WTC11 (cell line): ENCODE data around the gene ZDHHC21. TPM values are rescaled to one million over a fixed set of nuclear protein-coding genes. Genes with fewer than 3 reads are reported as not detected.
A peak's percentile ranks its signal among the peaks of the same experiment; 100 is the strongest.

Source experiments
- ATAC-seq: fragments of 200-7000 bp; cut with Tn5 transposase; 2 replicates; pipeline ENCODE4 v1.10.0; 2021; ENCODE audit warnings: mild to moderate bottlenecking, moderate library complexity
- CTCF ChIA-PET: fragments of 300-600 bp; sonication (Branson Sonifier 250); formaldehyde crosslinking; loops from one replicate; lab custom pipeline; 2021; ENCODE audit warnings: antibody characterized with exemption; lab: Charles Lee
- POLR2A ChIA-PET: fragments of 350-600 bp; sonication (Branson Sonifier 250); formaldehyde crosslinking; loops from one replicate; lab custom pipeline; 2021; ENCODE audit warnings: antibody characterized with exemption; lab: Charles Lee
- DNase-seq: peaks from one replicate; pipeline ENCODE4 v3.0.0; 2021; ENCODE audit warnings: low spot score
- H3K27ac Mint-ChIP-seq: 2 replicates; pipeline ENCODE4 v1.8.0; 2021; ENCODE audit warnings: mixed read lengths
- H3K27me3 Mint-ChIP-seq: 2 replicates; pipeline ENCODE4 v1.8.0; 2021; ENCODE audit warnings: low read depth, mild to moderate bottlenecking, moderate library complexity, mixed read lengths
- H3K36me3 Mint-ChIP-seq: 2 replicates; pipeline ENCODE4 v1.8.0; 2021; ENCODE audit warnings: mixed read lengths
- H3K4me1 Mint-ChIP-seq: 2 replicates; pipeline ENCODE4 v1.8.0; 2022; ENCODE audit warnings: mixed read lengths
- H3K4me3 Mint-ChIP-seq: 2 replicates; pipeline ENCODE4 v1.8.0; 2021; ENCODE audit warnings: mild to moderate bottlenecking, moderate library complexity, mixed read lengths
- H3K9me3 Mint-ChIP-seq: 2 replicates; pipeline ENCODE4 v1.8.0; 2021; ENCODE audit warnings: mixed read lengths
- AR ChIP-seq: fragments of 250-450 bp; sonication (Bioruptor Pico); IDR thresholded peaks from 2 replicates; pipeline ENCODE4 v1.9.0; 2021; ENCODE audit warnings: mild to moderate bottlenecking
- ATF2 ChIP-seq: sonication (generic); formaldehyde crosslinking; IDR thresholded peaks from 2 replicates; pipeline ENCODE4 v1.8.1; 2022; ENCODE audit warnings: low read depth, missing genetic modification reagents, borderline replicate concordance
- E2F5 ChIP-seq: sonication (generic); formaldehyde crosslinking; IDR thresholded peaks from 2 replicates; pipeline ENCODE4 v1.8.1; 2022; ENCODE audit warnings: mild to moderate bottlenecking, moderate library complexity, missing genetic modification reagents
- ELF4 ChIP-seq: sonication (generic); formaldehyde crosslinking; IDR thresholded peaks from 2 replicates; pipeline ENCODE4 v1.8.1; 2022; ENCODE audit warnings: low read depth, mild to moderate bottlenecking, moderate library complexity, missing genetic modification reagents
- RELA ChIP-seq: sonication (generic); formaldehyde crosslinking; IDR thresholded peaks from 2 replicates; pipeline ENCODE4 v1.8.1; 2022; ENCODE audit warnings: missing genetic modification reagents, mild to moderate bottlenecking, borderline replicate concordance
- SMAD4 ChIP-seq: sonication (generic); formaldehyde crosslinking; IDR thresholded peaks from 2 replicates; pipeline ENCODE4 v1.8.0; 2022; ENCODE audit warnings: mild to moderate bottlenecking, missing genetic modification reagents
- ZNF396 ChIP-seq: fragments of 250-450 bp; sonication (Bioruptor Pico); IDR thresholded peaks from 2 replicates; pipeline ENCODE4 v1.8.0; 2021; ENCODE audit warnings: mild to moderate bottlenecking, moderate library complexity, borderline replicate concordance
- total RNA-seq: library from RNA; stranded (reverse); gene quantifications from 3 replicates; pipeline ENCODE4 v1.2.3, GENCODE V29; 2021
- TF ChIP-seq, protein P1 (sequence below): sonication (generic); formaldehyde crosslinking; conservative IDR thresholded peaks from 2 replicates; pipeline ENCODE4 v1.8.1; 2022; ENCODE audit warnings: mild to moderate bottlenecking, missing genetic modification reagents
- TF ChIP-seq, protein P2 (sequence below): fragments of 200-600 bp; IDR thresholded peaks from 2 replicates; pipeline ENCODE4 v1.8.0; 2022; ENCODE audit warnings: antibody characterized with exemption
- TF ChIP-seq, protein P3 (sequence below): sonication (generic); formaldehyde crosslinking; IDR thresholded peaks from 2 replicates; pipeline ENCODE4 v1.8.1; 2023; ENCODE audit warnings: mild to moderate bottlenecking, missing genetic modification reagents, moderate library complexity
- TF ChIP-seq, protein P4 (sequence below): fragments of 250-450 bp; sonication (Bioruptor Pico); conservative IDR thresholded peaks from 2 replicates; pipeline ENCODE4 v1.9.0; 2021; ENCODE audit warnings: mild to moderate bottlenecking
- TF ChIP-seq, protein P5 (sequence below): sonication (generic); formaldehyde crosslinking; IDR thresholded peaks from 2 replicates; pipeline ENCODE4 v1.8.0; 2023; ENCODE audit warnings: missing genetic modification reagents, mild to moderate bottlenecking, borderline replicate concordance

ZDHHC21 gene
- total RNA-seq, 1 experiment from 2014 or later: 6.7 TPM

DNA sequence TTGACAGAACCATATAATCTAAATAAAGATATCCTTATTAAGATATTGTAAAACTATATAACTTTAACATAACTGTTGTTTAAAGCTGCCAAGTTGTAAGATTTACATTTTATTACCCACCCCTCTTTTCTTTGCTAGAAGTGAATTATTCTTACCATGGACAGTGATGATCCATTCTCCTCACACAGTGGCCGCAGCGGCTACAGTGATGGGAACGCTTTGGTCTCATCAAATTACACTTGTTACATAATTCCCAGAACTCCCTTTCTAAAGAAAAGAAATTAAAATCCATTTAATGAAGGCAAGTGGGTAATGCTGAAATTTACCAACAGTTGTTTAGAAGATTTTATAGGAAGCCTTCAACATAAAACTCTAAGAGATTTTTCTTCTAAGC, 31.2 kb downstream of the ZDHHC21 start (continued):
- TF ChIP-seq RELA (CRISPR knock-in tag) (no peak), ATF2 (no peak), ZNF396 (CRISPR knock-in tag) (no peak), E2F5 (CRISPR knock-in tag) (no peak)
- TF ChIP-seq, protein P1, sequence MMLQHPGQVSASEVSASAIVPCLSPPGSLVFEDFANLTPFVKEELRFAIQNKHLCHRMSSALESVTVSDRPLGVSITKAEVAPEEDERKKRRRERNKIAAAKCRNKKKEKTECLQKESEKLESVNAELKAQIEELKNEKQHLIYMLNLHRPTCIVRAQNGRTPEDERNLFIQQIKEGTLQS (CRISPR knock-in tag): no peak

DNA sequence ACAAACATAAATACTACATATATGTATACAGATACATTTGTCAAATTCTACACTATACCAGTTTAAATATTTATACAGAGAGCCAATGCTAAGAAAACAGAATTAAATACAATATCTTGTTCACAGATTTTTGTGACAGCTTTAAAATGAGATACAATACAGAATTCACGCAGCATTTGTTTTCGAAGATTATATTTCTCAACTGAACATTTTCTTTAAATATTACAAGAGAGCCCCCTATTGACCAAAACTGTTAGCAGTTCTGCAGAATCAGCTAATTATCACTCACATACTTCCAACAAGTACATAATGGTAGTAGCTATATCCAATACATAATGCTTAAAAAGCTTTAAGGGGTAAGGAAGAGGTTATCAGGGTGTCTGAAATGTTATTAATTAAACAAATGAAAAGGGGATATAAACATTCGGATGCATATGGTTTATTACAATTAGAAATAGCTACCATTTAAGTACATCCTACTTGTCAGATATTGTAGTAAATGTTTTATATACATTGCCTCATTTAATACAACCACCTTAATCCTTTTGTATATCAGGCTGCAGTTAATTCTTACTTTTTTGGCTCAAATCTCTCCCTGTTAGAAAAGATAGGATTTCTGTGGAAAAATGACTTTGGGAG, 31.7 kb downstream of the ZDHHC21 start:
- Mint-ChIP-seq H3K27me3 (no peaks in the 10 kb centered on the region), H3K36me3 (peaks cover 27% of the 10 kb centered on the region), H3K4me1 (peaks cover 3% of the 10 kb centered on the region; the same call in 1 of the 2 replicates), H3K27ac (no peak overlapping the region), H3K4me3 (no peak overlapping the region), H3K9me3 (peaks cover 3% of the 10 kb centered on the region; the same call in 1 of the 2 replicates)
- ChIA-PET CTCF (interaction anchor here (0.6 to 1.9 kb wide), 16 partner anchors 9 to 236 kb away, joined by 3 to 14 read pairs (median 4); partner anchors contain the start of genes CER1 and ZDHHC21), POLR2A (no interaction called here)
- DNase-seq (no peak), ATAC-seq (no peak)
- TF ChIP-seq, protein P2, sequence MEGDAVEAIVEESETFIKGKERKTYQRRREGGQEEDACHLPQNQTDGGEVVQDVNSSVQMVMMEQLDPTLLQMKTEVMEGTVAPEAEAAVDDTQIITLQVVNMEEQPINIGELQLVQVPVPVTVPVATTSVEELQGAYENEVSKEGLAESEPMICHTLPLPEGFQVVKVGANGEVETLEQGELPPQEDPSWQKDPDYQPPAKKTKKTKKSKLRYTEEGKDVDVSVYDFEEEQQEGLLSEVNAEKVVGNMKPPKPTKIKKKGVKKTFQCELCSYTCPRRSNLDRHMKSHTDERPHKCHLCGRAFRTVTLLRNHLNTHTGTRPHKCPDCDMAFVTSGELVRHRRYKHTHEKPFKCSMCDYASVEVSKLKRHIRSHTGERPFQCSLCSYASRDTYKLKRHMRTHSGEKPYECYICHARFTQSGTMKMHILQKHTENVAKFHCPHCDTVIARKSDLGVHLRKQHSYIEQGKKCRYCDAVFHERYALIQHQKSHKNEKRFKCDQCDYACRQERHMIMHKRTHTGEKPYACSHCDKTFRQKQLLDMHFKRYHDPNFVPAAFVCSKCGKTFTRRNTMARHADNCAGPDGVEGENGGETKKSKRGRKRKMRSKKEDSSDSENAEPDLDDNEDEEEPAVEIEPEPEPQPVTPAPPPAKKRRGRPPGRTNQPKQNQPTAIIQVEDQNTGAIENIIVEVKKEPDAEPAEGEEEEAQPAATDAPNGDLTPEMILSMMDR: peak; percentile 23; the same call in 1 of the 2 replicates
- TF ChIP-seq RELA (CRISPR knock-in tag): no peak
- TF ChIP-seq, protein P3, sequence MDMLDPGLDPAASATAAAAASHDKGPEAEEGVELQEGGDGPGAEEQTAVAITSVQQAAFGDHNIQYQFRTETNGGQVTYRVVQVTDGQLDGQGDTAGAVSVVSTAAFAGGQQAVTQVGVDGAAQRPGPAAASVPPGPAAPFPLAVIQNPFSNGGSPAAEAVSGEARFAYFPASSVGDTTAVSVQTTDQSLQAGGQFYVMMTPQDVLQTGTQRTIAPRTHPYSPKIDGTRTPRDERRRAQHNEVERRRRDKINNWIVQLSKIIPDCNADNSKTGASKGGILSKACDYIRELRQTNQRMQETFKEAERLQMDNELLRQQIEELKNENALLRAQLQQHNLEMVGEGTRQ (CRISPR knock-in tag): no peak
- no peak for TF ChIP-seq SMAD4 (CRISPR knock-in tag)
- TF ChIP-seq, protein P4, sequence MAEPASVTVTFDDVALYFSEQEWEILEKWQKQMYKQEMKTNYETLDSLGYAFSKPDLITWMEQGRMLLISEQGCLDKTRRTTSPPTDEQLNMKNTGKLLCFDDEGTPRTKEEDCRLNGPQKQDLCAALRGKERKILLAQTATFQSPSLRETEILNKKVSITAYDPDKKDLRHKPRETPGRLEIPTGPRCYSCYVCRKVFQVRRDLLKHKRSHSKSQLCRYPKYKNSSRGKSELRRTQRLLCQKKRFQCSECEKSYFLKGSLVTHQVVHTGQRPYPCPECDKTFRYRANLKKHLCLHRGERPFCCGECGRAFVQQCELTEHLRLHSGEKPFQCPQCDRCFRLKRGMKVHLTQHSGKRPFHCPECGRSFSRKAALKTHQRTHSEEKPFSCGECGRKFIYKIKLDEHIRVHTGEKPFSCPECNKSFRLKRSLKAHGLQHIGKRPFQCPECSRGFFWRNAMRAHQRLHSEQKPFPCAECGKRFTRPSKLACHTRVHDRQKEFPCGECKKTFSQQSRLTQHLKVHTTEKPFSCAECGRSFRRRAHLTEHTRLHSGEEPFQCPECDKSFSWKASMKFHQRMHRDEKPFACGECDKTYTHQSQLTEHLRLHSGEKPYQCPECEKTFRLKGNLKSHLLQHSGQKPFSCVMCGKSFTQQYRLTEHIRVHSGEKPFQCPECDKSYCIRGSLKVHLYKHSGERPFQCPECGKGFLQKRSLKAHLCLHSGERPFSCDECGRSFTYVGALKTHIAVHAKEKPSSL (CRISPR knock-in tag): no peak

- H3K36me3 Mint-ChIP-seq: peaks cover 34% of the 10 kb centered on the region
- no peaks in the 10 kb centered on the region for H3K27me3 Mint-ChIP-seq
- peaks cover 10% of the 10 kb centered on the region for H3K9me3 Mint-ChIP-seq
- no peak overlapping the region for H3K4me3 Mint-ChIP-seq
- no peak for ATAC-seq
- ChIA-PET CTCF (interaction anchor here (1.3 to 1.9 kb wide), 5 partner anchors 10 to 218 kb away, joined by 3 to 12 read pairs (median 10); no protein-coding TSS in a partner anchor), POLR2A (no interaction called here)
- H3K4me1 Mint-ChIP-seq: peaks cover 3% of the 10 kb centered on the region; the same call in 1 of the 2 replicates
- DNase-seq: no peak
- H3K27ac Mint-ChIP-seq: peak overlapping the region; percentile 50; the same call in 1 of the 2 replicates
- TF ChIP-seq, protein P2: no peak
- TF ChIP-seq, protein P5, sequence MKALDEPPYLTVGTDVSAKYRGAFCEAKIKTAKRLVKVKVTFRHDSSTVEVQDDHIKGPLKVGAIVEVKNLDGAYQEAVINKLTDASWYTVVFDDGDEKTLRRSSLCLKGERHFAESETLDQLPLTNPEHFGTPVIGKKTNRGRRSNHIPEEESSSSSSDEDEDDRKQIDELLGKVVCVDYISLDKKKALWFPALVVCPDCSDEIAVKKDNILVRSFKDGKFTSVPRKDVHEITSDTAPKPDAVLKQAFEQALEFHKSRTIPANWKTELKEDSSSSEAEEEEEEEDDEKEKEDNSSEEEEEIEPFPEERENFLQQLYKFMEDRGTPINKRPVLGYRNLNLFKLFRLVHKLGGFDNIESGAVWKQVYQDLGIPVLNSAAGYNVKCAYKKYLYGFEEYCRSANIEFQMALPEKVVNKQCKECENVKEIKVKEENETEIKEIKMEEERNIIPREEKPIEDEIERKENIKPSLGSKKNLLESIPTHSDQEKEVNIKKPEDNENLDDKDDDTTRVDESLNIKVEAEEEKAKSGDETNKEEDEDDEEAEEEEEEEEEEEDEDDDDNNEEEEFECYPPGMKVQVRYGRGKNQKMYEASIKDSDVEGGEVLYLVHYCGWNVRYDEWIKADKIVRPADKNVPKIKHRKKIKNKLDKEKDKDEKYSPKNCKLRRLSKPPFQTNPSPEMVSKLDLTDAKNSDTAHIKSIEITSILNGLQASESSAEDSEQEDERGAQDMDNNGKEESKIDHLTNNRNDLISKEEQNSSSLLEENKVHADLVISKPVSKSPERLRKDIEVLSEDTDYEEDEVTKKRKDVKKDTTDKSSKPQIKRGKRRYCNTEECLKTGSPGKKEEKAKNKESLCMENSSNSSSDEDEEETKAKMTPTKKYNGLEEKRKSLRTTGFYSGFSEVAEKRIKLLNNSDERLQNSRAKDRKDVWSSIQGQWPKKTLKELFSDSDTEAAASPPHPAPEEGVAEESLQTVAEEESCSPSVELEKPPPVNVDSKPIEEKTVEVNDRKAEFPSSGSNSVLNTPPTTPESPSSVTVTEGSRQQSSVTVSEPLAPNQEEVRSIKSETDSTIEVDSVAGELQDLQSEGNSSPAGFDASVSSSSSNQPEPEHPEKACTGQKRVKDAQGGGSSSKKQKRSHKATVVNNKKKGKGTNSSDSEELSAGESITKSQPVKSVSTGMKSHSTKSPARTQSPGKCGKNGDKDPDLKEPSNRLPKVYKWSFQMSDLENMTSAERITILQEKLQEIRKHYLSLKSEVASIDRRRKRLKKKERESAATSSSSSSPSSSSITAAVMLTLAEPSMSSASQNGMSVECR: no peak
- TF ChIP-seq AR (no peak), ELF4 (CRISPR knock-in tag) (no peak)
Measured at GRCh38 chr9:14660721-14661120, 32.5 kb downstream of the ZDHHC21 start.
